ENCODE measurements around the gene AAK1.
A peak's percentile ranks its signal among the peaks of the same experiment; 100 is the strongest.

Gene AAK1

GRCh38 chr2:69538872-69539548, 104.5 kb downstream of the AAK1 start:
- no peak for DNase-seq (ENCODE audit: low spot score)

DNA sequence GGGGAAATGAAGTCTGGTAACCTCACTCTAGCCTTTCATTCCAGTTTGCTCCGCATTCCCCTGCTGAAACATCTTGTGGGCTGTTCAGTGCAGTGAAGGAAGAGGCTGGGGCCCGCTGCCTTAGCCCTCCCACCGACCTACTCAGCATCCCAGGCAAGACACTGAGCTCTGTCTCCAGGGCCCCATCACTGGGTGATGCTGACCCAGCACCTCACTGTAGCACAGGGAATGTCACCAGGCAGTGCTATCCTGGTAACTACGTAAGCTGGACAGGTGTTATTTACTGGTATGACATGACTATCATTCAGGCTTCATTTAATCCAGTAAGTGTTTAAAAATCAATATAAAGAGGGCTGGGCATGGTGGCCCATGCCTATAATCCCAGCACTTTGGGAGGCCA, 105.3 kb downstream of the AAK1 start:
- DNase-seq (ENCODE audit: low spot score), result no peak

DNA sequence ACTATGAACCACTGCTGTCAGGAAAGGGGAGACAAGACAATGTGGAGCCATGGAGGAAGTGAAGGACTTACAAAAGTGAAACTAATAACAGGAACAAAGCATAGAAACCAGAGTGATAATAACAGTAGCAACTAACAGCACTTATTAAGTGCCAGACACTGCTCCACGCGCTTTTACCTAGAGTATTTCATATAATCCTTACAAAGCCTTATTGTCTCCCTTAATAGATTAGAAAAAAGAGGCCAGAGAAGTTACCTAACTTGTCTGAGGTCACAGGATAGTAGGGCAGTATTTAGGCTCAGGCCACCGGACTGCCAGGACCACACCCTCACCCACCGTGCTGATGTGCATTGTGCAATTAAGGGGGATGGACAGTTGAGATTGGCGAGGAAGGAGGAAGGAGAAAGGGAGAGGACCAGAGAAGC, 107.7 kb downstream of the AAK1 start:
- no peak for DNase-seq (ENCODE audit: low spot score)

GRCh38 chr2:69531186-69531585, 112.4 kb downstream of the AAK1 start:
- no peak for DNase-seq (ENCODE audit: low spot score)

- no peak for DNase-seq (ENCODE audit: low spot score)
Measured at GRCh38 chr2:69529480-69529879, 114.1 kb downstream of the AAK1 start.

DNA sequence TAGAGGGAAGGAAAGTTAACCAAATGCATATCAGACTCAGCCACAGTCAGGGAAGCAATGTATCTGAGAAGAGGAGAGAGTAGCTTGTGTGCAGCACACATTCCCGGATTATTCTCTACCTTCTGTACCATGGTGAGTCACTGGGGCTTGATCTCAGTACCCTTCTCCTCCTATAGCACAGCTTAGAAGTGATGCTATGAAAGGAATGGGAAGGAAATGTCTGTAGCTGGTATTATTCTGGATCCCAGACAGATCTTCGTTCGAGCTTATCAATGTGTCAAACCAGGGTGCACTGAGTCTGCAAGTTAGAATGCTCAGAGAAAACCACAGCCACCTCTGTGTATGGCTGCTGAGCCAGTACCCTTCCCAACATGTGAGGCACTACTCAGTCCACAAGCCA, 118.3 kb downstream of the AAK1 start:
- no peak for DNase-seq (ENCODE audit: low spot score)

DNA sequence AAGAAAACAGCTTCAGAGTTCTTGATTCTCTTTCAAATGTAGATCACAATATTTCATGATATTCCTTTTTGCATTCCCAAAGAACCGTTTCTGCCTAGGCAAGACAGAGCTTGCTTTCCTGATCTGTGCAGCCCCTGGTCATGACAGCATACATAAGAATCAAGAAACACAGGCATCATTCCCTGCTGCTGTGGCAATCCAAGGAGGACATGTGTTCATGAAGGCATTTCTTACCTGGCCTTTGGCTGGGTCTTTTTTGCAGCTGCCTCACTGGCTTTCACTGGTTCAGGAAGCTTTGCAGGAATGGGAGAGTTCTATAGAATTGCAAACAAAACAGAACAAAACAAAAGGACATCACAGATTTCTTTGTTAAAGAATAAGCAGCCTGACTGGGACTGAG, 118.7 kb downstream of the AAK1 start:
- no peak for DNase-seq (ENCODE audit: low spot score)

GRCh38 chr2:69521747-69522146, 121.8 kb downstream of the AAK1 start:
- DNase-seq (ENCODE audit: low spot score), result no peak

DNA sequence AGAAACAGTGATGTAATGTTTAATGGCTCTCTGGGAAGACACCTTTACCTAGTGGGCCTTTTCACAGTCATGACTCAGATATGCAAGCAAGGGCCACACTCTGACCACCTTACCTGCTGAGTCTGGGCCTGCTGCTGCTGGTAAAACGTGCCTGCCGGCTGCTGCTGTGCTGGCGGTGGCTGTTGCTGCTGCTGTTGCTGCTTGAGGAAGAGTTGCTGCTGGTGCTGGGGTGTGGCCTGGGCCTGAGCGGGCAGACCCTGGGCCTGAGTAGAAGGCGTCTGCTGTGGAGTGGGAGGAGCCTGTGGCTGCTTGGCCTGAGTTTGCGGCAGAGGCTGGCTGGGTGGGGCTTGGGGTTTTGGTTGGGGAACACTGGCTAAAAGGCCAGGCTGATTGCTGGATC, 124.7 kb downstream of the AAK1 start:
- no peak for DNase-seq (ENCODE audit: low spot score)

DNA sequence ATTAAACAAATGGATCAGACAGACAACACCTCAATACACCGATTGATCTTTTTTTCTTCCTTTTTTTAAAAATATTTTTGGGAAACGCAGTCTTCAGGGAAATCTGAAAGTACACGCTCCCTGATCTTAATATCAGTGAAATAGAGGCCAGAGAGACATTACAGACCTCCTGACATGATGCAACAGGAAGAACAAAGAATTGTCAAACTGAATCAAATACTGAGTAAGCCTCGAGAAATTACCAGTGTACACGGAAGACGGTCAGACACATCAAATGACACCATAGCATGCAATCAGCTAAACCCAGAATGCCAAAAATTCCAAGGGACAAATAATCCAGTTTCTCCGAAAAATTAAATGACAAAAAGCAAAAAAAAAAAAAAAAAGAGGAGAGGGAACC, 126.1 kb downstream of the AAK1 start:
- DNase-seq (ENCODE audit: low spot score), result no peak

- DNase-seq (ENCODE audit: low spot score), result no peak
Measured at GRCh38 chr2:69514819-69515218, 128.7 kb downstream of the AAK1 start.

DNA sequence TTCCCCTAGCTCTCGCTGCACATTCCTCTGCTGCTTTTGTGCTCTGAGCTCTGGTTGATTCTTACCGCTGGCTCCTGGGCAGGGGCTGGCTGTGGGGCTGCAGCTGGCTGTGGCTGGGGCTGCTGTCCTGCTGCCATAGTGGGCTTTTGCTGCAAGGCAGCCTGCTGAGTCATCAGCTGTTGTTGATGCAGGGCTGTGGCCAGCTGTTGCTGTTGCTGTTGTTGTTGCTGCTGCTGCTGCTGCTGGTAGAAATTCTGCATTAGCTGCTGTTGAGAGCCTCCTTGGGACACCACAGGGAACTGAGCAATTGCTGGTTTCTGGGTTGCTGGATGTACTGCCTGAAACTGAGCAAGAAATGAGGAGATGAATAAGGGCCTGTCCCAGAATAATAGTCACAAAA, 129.1 kb downstream of the AAK1 start:
- no peak for DNase-seq (ENCODE audit: low spot score)

DNA sequence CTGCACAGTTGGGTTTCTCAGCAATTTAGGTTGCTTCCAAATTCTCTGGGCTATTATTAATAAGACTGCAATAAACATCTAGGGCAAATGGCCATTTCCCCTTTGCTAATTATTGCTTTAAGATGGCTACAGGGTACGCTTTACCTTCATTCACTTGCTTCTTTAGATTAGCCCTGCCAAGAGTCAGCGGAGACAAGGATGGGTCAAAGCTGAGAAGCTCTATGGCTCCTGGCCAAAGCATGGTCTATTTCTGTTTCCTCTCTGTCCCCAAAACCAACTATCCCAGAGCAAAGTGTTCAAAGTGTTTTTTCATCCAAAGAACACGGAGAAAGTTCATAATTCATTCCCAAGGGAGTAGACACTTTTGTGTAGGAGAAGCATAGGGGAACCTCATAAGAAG, 131.1 kb downstream of the AAK1 start:
- DNase-seq (ENCODE audit: low spot score), result no peak

DNA sequence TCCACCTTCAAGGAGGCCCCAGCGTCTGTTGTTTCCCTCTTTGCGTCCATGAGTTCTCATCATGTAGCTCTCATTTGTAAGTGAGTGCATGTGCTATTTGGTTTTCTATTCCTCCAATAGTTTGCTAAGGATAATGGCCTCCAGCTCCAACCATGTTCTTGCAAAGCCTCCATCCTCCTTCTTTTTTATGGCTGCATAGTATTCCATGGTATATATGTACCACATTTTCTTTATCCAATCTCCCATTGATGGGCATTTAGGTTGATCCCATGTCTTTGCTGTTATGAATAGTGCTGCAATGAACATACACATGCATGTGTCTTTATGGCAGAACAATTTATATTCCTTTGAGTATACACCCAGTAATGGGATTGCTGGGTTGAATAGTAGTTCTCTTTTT, 133.3 kb downstream of the AAK1 start:
- no peak for DNase-seq (ENCODE audit: low spot score)

DNA sequence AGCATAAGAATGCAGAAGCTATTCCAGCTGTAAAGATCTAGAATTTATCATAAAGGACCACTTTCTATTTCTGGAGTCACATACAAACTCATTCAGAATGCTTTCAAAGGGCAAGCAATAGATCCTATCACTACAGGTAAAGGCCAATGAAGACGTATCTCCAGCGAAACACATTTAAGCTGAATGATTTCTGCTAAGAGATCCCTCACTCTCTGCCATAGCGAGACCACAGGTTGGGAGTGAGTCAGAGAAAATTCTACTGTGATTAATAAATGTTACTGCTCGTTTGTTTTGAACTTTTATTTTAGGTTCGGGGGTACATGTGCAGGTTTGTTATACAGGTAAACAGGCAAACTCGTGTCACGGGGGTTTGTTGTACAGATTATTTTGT, 133.8 kb downstream of the AAK1 start:
- no peak for DNase-seq (ENCODE audit: low spot score)

DNA sequence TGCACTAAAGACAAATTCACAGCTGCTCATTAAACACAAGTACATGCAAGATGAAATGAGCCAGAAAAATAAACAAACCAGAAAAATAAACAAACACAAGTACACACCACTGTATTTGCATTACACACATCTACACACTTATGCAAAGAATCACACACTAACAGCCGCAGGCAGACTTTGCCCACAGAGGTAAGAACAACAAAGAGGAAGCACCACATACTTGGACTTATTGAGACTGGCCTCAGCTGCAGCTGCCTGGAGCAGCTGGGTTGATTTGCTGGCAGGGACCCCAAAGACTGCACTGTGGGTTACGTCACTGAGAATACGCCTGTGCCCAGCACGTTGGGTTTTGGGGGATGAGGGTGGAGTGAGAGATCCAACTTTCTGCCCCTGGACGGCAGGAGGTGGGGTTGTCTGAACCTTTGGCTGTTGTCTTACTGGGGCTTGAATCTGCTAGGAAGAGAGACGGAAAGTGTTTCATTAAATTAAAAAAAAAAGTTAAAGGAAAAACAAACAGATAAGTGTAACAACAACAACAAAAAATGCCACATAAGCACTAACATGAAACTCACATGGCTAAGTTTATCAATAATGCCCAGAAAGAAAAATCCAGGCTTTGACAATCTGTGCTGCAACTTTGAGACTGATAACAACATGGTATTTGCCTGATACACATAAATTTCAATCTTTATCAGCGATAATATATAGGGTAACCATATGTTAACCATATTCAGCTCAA, 134.4 kb downstream of the AAK1 start:
- DNase-seq (ENCODE audit: low spot score), result peak; percentile 64

DNA sequence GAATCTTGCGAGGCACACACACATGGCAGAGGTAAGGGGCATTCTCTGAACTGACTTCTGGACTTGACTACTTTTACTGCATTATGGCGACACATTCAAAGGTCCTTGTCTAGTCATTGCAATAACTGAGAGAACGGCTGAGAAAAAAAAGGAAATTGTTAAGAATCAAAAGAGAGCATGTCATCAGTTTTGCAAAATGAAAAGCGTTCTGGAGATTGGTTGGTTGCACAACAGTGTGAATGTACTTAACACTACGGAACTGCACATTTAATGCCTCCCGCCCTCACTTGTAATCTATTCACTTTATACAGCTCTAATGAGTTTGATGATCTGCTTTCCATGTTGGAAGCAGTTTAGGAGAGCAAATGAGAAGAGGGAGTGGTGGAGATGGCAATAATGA, 137.8 kb downstream of the AAK1 start:
- no peak for DNase-seq (ENCODE audit: low spot score)

GRCh38 chr2:69501301-69501700, 142.2 kb downstream of the AAK1 start:
- no peak for DNase-seq (ENCODE audit: low spot score)

- no peak for DNase-seq (ENCODE audit: low spot score)
Measured at GRCh38 chr2:69499966-69500365, 143.6 kb downstream of the AAK1 start.

DNA sequence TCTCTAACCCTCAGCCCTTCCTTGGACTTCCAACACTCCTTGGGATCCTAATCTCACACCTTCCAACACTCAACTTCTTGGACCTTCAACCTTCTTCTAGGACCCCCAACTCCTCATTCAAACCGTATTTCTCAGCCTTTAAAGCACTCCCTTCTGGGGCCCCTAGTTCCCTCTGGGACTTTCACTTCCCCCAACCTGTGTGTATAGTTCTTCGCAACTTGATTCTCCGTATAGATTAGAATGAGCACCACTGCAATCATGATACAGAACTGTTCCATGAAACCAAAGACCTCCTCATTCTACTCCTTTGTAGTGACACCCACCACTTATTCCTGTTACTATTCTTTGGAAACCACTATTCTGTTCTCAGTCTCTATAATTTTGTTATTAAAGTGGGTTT, 144.3 kb downstream of the AAK1 start:
- DNase-seq (ENCODE audit: low spot score), result no peak

DNA sequence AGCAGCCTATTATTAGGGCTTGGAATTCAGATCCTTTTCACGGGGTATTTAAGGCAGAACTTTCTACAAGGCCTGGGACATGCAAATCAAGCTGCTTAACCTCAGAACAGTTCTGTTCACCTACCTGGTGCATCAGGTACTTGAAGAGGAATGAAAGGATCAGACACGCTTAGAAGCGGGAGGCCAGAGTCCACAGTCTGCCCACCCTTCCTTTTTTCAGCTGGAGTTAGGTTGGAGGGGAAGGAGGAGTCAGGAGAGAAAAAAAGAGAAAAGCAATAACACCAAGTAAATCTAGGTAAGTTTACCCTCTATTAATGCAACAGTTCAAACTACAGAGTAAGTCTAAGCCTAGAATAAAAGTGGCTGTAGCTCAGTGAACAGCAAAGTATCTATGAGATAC, 147.7 kb downstream of the AAK1 start:
- DNase-seq (ENCODE audit: low spot score), result no peak

DNA sequence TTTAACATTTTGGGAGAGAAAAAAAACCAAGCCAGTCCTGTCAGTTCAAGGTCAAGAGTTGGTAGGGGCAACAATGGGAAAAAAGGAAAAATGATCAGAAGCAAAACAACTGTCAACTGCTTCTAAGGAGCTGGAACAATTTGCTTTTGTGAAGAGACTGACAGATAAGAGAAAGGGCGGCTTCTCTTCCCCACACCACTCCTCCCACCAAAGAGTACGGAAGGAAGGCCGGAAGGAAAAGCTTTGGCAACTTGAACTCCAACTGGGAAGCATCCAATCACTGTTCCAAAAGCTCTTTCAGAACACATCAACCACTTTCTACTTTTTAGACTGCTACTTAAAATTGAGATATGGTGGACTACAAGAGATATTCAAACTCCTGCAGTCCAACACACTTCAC, 148.5 kb downstream of the AAK1 start:
- no peak for DNase-seq (ENCODE audit: low spot score)

DNA sequence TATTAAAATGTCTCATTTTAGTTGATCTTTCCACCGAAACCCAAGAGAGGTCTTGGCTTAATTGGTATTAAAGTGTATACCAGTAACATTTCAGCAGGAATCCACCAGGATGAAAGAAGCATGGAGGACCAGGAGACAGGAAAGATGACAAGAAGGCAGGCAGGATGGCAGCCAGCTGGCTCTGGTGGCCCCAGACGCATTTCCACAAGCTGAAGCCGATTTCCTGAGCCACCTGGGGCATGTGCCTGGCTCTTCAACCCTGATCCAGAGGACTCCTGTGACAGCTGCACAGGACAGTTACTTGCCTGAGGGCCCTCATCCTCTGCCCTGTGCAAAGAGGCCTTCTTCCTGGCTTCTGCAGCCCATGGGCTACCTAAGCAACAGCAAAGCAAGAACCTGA, 149.4 kb downstream of the AAK1 start:
- DNase-seq (ENCODE audit: low spot score), result no peak

DNA sequence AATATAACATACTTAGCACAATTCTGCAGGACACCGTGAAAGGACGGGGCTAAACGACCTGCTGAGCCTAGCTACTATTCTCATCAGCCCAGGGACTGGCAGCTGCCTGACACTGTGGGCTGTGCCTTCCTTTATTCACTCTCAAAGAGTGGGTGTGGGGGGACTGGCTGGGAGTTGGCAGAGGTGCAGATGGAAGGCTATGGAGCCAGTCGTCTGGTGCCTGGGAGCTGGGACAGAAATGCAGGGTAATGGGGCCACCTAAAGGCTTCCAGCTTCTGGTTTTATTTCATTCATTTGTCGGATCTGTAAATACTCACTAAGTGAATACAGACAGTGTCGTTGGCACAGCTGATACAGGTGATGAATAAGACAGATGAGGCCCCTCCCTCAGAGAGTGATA, 150.3 kb downstream of the AAK1 start:
- DNase-seq (ENCODE audit: low spot score), result peak; percentile 47

Data from putamen (tissue), 1 donor.